SK-N-SH (cell line): ENCODE data around the gene CPTP. TPM values are rescaled to one million over a fixed set of nuclear protein-coding genes. Genes with fewer than 3 reads are reported as not detected.

Experiments used
- CTCF ChIA-PET: fragments of 300-600, 350-600 bp; formaldehyde crosslinking; extraction: SDS; loops from one replicate; lab custom pipeline; 2021; lab: Yijun Ruan, JAX
- POLR2A ChIA-PET: fragments of 350-600 bp; sonication (Branson Sonifier 250); formaldehyde crosslinking; extraction: SDS; loops from one replicate; lab custom pipeline; 2020; ENCODE audit warnings: antibody characterized with exemption, inconsistent platforms; lab: Yijun Ruan, JAX
- DNase-seq: peaks from one replicate; pipeline ENCODE4 v3.0.0; 2012
- H2AFZ ChIP-seq: fragments of 200-600 bp; sonication (generic); 2 replicates; pipeline ENCODE4 v1.8.1; 2016; ENCODE audit warnings: antibody characterized with exemption, mild to moderate bottlenecking, low read depth
- H3F3A ChIP-seq: fragments of 200-600 bp; sonication (generic); replicated peaks from 2 replicates; pipeline ENCODE3; 2016; ENCODE audit warnings: antibody characterized with exemption, mild to moderate bottlenecking; ENCODE audit not compliant: insufficient read depth
- H3K27ac ChIP-seq, 2 experiments: fragments of 200-500 bp in 1 of 2; fragments of 200-600 bp in 1 of 2; sonication (Bioruptor generic) in 1 of 2; sonication (generic), shearing (Covaris generic) in 1 of 2; 2 replicates each; pipeline versions ENCODE4 v1.5.1 to v1.6.1; 2014 to 2016; ENCODE audit warnings: low read depth in 2 of 2, inconsistent platforms in 1 of 2, low read length in 1 of 2, mild to moderate bottlenecking in 1 of 2, mixed read lengths in 1 of 2
- H3K27me3 ChIP-seq: fragments of 200-600 bp; sonication (generic), shearing (Covaris generic); 2 replicates; pipeline ENCODE4 v1.6.1; 2016; ENCODE audit warnings: mixed run types; ENCODE audit not compliant: insufficient read depth
- H3K36me3 ChIP-seq, 2 experiments: fragments of 200-500 bp in 1 of 2; fragments of 200-600 bp in 1 of 2; sonication (Bioruptor generic) in 1 of 2; sonication (generic) in 1 of 2; replicated peaks in 1 of 2; 2 replicates each; pipeline versions ENCODE3 to v1.5.1; 2014 to 2016; ENCODE audit warnings: low read length in 1 of 2, mild to moderate bottlenecking in 1 of 2; ENCODE audit not compliant: insufficient read depth in 2 of 2, control insufficient read depth in 1 of 2
- H3K4me1 ChIP-seq, 2 experiments: fragments of 200-500 bp in 1 of 2; fragments of 200-600 bp in 1 of 2; sonication (Bioruptor generic) in 1 of 2; sonication (generic), shearing (Covaris generic) in 1 of 2; 2 replicates each; pipeline versions ENCODE4 v1.5.1 to v1.6.1; 2014 to 2016; ENCODE audit warnings: low read depth in 1 of 2, low read length in 1 of 2, mixed run types in 1 of 2; ENCODE audit not compliant: insufficient read depth in 2 of 2, control insufficient read depth in 1 of 2
- H3K4me2 ChIP-seq: fragments of 200-600 bp; sonication (generic), shearing (Covaris generic); 2 replicates; pipeline ENCODE4 v1.6.1; 2017; ENCODE audit warnings: mixed run types
- H3K4me3 ChIP-seq, 2 experiments: fragments of 200-500 bp in 1 of 2; fragments of 200-600 bp in 1 of 2; sonication (Bioruptor generic) in 1 of 2; sonication (generic), shearing (Covaris generic) in 1 of 2; 2 replicates each; pipeline versions ENCODE4 v1.5.1 to v1.8.1; 2014 to 2016; ENCODE audit warnings: low read depth in 2 of 2, inconsistent platforms in 1 of 2, low read length in 1 of 2, mild to moderate bottlenecking in 1 of 2, mixed read lengths in 1 of 2, moderate library complexity in 1 of 2
- H3K79me2 ChIP-seq: fragments of 200-600 bp; sonication (generic); 2 replicates; pipeline ENCODE4 v1.8.1; 2017; ENCODE audit warnings: mild to moderate bottlenecking; ENCODE audit not compliant: insufficient read depth
- H3K9ac ChIP-seq: fragments of 200-600 bp; sonication (generic); 2 replicates; pipeline ENCODE4 v1.6.1; 2017; ENCODE audit warnings: mixed run types
- H3K9me2 ChIP-seq: fragments of 200-600 bp; sonication (generic); 2 replicates; pipeline ENCODE4 v1.6.1; 2017; ENCODE audit warnings: mixed run types
- H3K9me3 ChIP-seq: fragments of 200-600 bp; sonication (generic); 2 replicates; pipeline ENCODE4 v1.6.1; 2017; ENCODE audit warnings: mixed run types, mild to moderate bottlenecking, moderate library complexity
- H4K20me1 ChIP-seq: fragments of 200-600 bp; sonication (generic); 2 replicates; pipeline ENCODE4 v1.6.1; 2017; ENCODE audit warnings: mild to moderate bottlenecking, mixed run types; ENCODE audit not compliant: insufficient read depth
- CHD2 ChIP-seq: fragments of 150-350 bp; IDR thresholded peaks from 2 replicates; pipeline ENCODE4 v1.6.1; 2018; ENCODE audit warnings: low read length; ENCODE audit not compliant: partially characterized antibody
- FOSL2 ChIP-seq: IDR thresholded peaks from 2 replicates; pipeline ENCODE4 v1.4.0; 2012; ENCODE audit warnings: low read depth, mild to moderate bottlenecking, moderate library complexity, borderline replicate concordance
- GABPA ChIP-seq: IDR thresholded peaks from 2 replicates; pipeline ENCODE4 v1.4.0; 2012; ENCODE audit warnings: low read depth, mild to moderate bottlenecking
- GATA2 ChIP-seq: sonication (generic); formaldehyde crosslinking; IDR thresholded peaks from 2 replicates; pipeline ENCODE4 v1.5.0; 2020; ENCODE audit warnings: mild to moderate bottlenecking, missing genetic modification reagents
- MEF2A ChIP-seq: IDR thresholded peaks from 2 replicates; pipeline ENCODE4 v1.4.0; 2012; ENCODE audit warnings: low read depth, borderline replicate concordance
- MXI1 ChIP-seq: IDR thresholded peaks from 2 replicates; pipeline ENCODE4 v1.6.1; 2012; ENCODE audit warnings: mild to moderate bottlenecking, low read depth, low read length, improper control_type of control experiment
- NFIC ChIP-seq: IDR thresholded peaks from 2 replicates; pipeline ENCODE4 v1.4.0; 2012; ENCODE audit warnings: borderline replicate concordance
- NRF1 ChIP-seq: IDR thresholded peaks from 2 replicates; pipeline ENCODE4 v1.6.1; 2012; ENCODE audit warnings: low read depth, mild to moderate bottlenecking, low read length
- POLR2AphosphoS5 ChIP-seq: IDR thresholded peaks from 2 replicates; pipeline ENCODE4 v1.6.1; 2012; ENCODE audit warnings: low read depth, low read length
- RAD21 ChIP-seq: IDR thresholded peaks from 2 replicates; pipeline ENCODE4 v1.6.1; 2012; ENCODE audit warnings: mild to moderate bottlenecking, low read length
- RCOR1 ChIP-seq: fragments of 150-350 bp; IDR thresholded peaks from 2 replicates; pipeline ENCODE4 v1.6.1; 2017; ENCODE audit warnings: antibody characterized with exemption, low read length
- RXRA ChIP-seq: IDR thresholded peaks from 2 replicates; pipeline ENCODE4 v1.4.0; 2012; ENCODE audit warnings: low read depth, mild to moderate bottlenecking, borderline replicate concordance
- SMC3 ChIP-seq: IDR thresholded peaks from 2 replicates; pipeline ENCODE4 v1.6.1; 2012; ENCODE audit warnings: low read depth, low read length, improper control_type of control experiment
- TEAD4 ChIP-seq: IDR thresholded peaks from 2 replicates; pipeline ENCODE4 v1.4.0; 2012; ENCODE audit warnings: mild to moderate bottlenecking, borderline replicate concordance; ENCODE audit not compliant: insufficient read depth
- WGBS: methylation state at CpG from one replicate; pipeline ENCODE4 v1.1.6; 2017; ENCODE audit warnings: low lambda C conversion rate; 5-methylcytosine and 5-hydroxymethylcytosine counted together
- polyA plus RNA-seq, 3 experiments: library from polyadenylated mRNA; depleted of rRNA; stranded (reverse); fragments of >200 nt; gene quantifications; 2 replicates each; pipeline ENCODE4 v1.2.3, GENCODE V29; 2012
- TF ChIP-seq, protein P1 (sequence below): fragments of 150-350 bp; IDR thresholded peaks from 2 replicates; pipeline ENCODE4 v1.6.1; 2016; ENCODE audit warnings: mild to moderate bottlenecking, low read depth, low read length
- TF ChIP-seq, protein P2 (sequence below): IDR thresholded peaks from 2 replicates; pipeline ENCODE4; 2012
- TF ChIP-seq, protein P3 (sequence below): IDR thresholded peaks from 2 replicates; pipeline ENCODE4 v1.4.0; 2012; ENCODE audit warnings: low read depth

Gene CPTP
- polyA plus RNA-seq, 1 of the 3 experiments (the other 2 are of a cell fraction), result 13.4 TPM

DNA sequence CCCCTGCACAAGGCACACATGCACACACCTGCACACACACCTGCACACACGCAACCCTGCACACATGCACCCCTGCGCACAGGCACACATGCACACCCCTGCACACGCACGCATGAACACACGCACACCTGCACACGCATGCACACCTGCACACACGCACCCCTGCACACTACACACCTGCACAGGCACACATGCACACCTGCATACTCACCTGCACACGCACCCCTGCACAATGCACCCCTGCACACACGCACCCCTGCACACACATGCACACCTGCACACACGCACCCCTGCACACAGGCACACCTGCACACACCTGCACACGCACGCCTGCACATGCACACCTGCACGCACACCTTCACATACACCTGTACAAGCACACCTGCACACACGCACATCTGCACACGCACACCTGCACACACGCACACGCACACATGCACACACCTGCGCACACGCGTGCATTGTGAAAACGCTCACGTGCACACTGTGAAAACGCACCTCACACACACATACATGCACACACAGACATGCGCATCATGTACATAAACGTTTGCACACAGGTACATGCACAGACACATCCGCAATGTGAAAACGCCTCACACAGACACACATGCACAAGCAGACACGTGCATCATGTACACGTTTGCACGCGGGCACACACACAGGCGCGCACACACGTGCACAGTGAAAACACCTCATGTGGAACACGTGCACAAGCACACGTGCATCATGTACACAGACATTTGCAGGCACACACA, 16.4 kb downstream of the CPTP start:
- H3K4me3 ChIP-seq, result no peak overlapping the region
- H3K27me3 ChIP-seq, result no peaks in the 10 kb centered on the region
- H3F3A ChIP-seq, result no peaks in the 10 kb centered on the region
- H3K79me2 ChIP-seq, result peaks cover 19% of the 10 kb centered on the region; the same call in 1 of the 2 replicates
- CTCF ChIA-PET, result no interaction called here
- POLR2A ChIA-PET, result no interaction called here
- no peak overlapping the region for H2AFZ ChIP-seq
- peaks cover 30% of the 10 kb centered on the region for H4K20me1 ChIP-seq
- no peak for DNase-seq
- H3K4me2 ChIP-seq, result no peak overlapping the region
- no peak for TF ChIP-seq POLR2AphosphoS5
- TF ChIP-seq, protein P1, sequence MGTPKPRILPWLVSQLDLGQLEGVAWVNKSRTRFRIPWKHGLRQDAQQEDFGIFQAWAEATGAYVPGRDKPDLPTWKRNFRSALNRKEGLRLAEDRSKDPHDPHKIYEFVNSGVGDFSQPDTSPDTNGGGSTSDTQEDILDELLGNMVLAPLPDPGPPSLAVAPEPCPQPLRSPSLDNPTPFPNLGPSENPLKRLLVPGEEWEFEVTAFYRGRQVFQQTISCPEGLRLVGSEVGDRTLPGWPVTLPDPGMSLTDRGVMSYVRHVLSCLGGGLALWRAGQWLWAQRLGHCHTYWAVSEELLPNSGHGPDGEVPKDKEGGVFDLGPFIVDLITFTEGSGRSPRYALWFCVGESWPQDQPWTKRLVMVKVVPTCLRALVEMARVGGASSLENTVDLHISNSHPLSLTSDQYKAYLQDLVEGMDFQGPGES, result no peak
- TF ChIP-seq, protein P2, sequence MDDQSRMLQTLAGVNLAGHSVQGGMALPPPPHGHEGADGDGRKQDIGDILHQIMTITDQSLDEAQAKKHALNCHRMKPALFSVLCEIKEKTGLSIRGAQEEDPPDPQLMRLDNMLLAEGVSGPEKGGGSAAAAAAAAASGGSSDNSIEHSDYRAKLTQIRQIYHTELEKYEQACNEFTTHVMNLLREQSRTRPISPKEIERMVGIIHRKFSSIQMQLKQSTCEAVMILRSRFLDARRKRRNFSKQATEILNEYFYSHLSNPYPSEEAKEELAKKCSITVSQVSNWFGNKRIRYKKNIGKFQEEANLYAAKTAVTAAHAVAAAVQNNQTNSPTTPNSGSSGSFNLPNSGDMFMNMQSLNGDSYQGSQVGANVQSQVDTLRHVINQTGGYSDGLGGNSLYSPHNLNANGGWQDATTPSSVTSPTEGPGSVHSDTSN, result no peak
- TF ChIP-seq GABPA, result no peak
- no peak for TF ChIP-seq FOSL2
- no peak for TF ChIP-seq TEAD4
- TF ChIP-seq SMC3, result no peak
- TF ChIP-seq RCOR1, result no peak
- TF ChIP-seq RAD21, result no peak
- no peak for TF ChIP-seq CHD2
- TF ChIP-seq GATA2 (CRISPR knock-in tag), result no peak
- TF ChIP-seq, protein P3, sequence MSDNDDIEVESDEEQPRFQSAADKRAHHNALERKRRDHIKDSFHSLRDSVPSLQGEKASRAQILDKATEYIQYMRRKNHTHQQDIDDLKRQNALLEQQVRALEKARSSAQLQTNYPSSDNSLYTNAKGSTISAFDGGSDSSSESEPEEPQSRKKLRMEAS, result no peak
- TF ChIP-seq, all 33 proteins: peak for 0
- Histone ChIP-seq H3K4me1 (no peaks in the 10 kb centered on the region; a peak in 1 of 4 replicates), H3K27ac (no peak overlapping the region), H3K9me2 (no peaks in the 10 kb centered on the region), H3K9me3 (no peaks in the 10 kb centered on the region), H3K9ac (no peak overlapping the region), H3K36me3 (peaks cover 0 to 15% of the 10 kb centered on the region in 2 experiments)
- 93% methylated on average over 36 of the region's 36 CpGs for WGBS

DNA sequence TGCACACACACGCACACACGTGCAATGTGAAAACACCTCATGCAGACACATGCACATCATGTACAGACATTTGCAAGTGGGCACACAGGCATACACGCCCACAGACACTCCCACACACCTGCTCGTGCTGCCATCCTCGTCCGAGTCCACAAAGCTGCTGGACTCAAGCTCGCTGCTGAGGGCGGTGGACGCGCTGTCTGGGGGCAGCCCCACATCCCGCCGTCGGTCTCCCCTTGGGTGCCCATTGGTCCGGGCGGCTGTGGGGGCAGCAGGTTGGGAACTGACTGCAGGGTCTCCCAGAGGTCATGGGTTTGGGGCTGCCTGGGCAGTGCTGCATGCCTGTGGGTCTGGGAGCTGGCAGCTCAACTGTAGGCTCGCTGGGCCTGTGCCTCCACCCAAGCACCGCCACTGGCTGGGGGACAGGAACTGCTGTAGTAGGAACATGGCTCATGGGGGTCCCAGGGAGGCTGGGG, 17.0 kb downstream of the CPTP start:
- peaks cover 0 to 5% of the 10 kb centered on the region in 2 experiments; a peak in 1 of 4 replicates for H3K4me1 ChIP-seq
- no peaks in the 10 kb centered on the region for H3K9me2 ChIP-seq
- no peak for DNase-seq
- no peaks in the 10 kb centered on the region for H3F3A ChIP-seq
- no peaks in the 10 kb centered on the region for H3K9me3 ChIP-seq
- no peak overlapping the region for H3K4me3 ChIP-seq
- WGBS, result 100% methylated on average over 10 of the region's 17 CpGs
- H3K9ac ChIP-seq, result no peak overlapping the region
- POLR2A ChIA-PET, result no interaction called here
- no peak overlapping the region for H2AFZ ChIP-seq
- H3K4me2 ChIP-seq, result no peak overlapping the region
- peaks cover 25% of the 10 kb centered on the region for H3K79me2 ChIP-seq
- peaks cover 36% of the 10 kb centered on the region for H4K20me1 ChIP-seq
- TF ChIP-seq MXI1 (no peak), RXRA (no peak), FOSL2 (no peak), NRF1 (no peak), GABPA (no peak), NFIC (no peak), MEF2A (no peak)
- TF ChIP-seq, protein P3, result no peak
- TF ChIP-seq, all 33 proteins: peak for 0
- H3K36me3 ChIP-seq, result peaks cover 0 to 15% of the 10 kb centered on the region in 2 experiments
- CTCF ChIA-PET, result no interaction called here
- no peaks in the 10 kb centered on the region for H3K27me3 ChIP-seq
- no peak overlapping the region for H3K27ac ChIP-seq
